Measurements from ENCODE around the gene AKT3.

DNA sequence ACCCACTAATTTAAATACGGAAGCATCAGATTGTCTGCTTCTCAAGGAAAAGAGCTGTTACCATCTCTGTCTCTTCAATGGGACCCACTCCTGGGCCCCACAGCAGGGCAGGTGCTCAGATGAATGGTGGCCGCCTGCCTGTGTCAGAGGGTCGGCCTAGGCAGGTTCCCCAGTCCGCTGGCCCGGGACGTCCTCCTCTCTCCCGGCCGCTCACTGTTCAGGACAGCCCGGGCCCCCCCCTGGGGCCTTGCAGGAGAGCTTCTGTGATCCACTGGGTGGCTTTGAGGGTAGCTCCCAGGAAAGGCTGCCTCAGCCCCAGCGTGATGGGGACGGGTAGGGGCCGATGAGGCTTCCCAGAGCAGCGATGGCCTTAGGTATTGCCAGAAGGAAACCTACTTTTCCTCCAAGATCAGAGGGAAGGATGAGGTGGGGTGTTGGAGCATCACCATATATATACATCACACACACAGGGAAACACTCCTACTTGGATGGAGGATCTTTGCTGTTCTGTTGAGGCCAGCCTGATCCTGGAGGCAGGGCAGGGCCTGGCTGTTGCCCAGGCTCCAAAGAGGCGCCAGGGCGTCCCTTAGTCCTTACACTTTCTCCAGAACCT lies 362.9 kb downstream of the AKT3 start:
- TF ChIP-seq, protein P1, sequence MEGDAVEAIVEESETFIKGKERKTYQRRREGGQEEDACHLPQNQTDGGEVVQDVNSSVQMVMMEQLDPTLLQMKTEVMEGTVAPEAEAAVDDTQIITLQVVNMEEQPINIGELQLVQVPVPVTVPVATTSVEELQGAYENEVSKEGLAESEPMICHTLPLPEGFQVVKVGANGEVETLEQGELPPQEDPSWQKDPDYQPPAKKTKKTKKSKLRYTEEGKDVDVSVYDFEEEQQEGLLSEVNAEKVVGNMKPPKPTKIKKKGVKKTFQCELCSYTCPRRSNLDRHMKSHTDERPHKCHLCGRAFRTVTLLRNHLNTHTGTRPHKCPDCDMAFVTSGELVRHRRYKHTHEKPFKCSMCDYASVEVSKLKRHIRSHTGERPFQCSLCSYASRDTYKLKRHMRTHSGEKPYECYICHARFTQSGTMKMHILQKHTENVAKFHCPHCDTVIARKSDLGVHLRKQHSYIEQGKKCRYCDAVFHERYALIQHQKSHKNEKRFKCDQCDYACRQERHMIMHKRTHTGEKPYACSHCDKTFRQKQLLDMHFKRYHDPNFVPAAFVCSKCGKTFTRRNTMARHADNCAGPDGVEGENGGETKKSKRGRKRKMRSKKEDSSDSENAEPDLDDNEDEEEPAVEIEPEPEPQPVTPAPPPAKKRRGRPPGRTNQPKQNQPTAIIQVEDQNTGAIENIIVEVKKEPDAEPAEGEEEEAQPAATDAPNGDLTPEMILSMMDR (IDR thresholded peaks at IDR 0.05): no peak
- no peak for TF ChIP-seq EZH2 (IDR thresholded peaks at IDR 0.05)
- no peak for TF ChIP-seq EZH2phosphoT487 (IDR thresholded peaks at IDR 0.05)

Data from neural progenitor cell (in vitro differentiated cells).